Testis (tissue), 3 donors: ENCODE data around the gene CDK16. TPM values are rescaled to one million over a fixed set of nuclear protein-coding genes. Genes with fewer than 3 reads are reported as not detected.

Experiments used
- DNase-seq: peaks from one replicate; pipeline ENCODE4 v3.0.0-alpha.2; 2019
- H3K27ac ChIP-seq, 2 donors: fragments of 200-600 bp; sonication (generic); one replicate each; pipeline ENCODE4 v1.5.1; 2019
- H3K27me3 ChIP-seq: fragments of 200-600 bp; sonication (generic); one replicate; pipeline ENCODE4 v1.5.1; 2019
- H3K36me3 ChIP-seq: fragments of 200-600 bp; sonication (generic); one replicate; pipeline ENCODE4 v1.5.1; 2017; ENCODE audit warnings: low read depth; ENCODE audit errors: missing control alignments
- H3K4me1 ChIP-seq: fragments of 200-600 bp; sonication (generic); one replicate; pipeline ENCODE4 v1.5.1; 2019
- H3K4me3 ChIP-seq, 2 donors: fragments of 200-600 bp; sonication (generic); one replicate each; pipeline ENCODE4 v1.5.1; 2017 to 2019
- H3K9me3 ChIP-seq: fragments of 200-600 bp; sonication (generic); one replicate; pipeline ENCODE4 v1.5.1; 2017
- POLR2A ChIP-seq: fragments of 450-650 bp; IDR thresholded peaks from one replicate; pipeline ENCODE4 v1.6.1; 2017; ENCODE audit warnings: antibody characterized with exemption, mild to moderate bottlenecking, moderate library complexity
- WGBS, 2 donors: methylation state at CpG; one replicate each; pipeline ENCODE4 v1.1.5; 2018; 5-methylcytosine and 5-hydroxymethylcytosine counted together
- intact Hi-C: fragments of 100-400 bp; cut with DNase I; formaldehyde crosslinking; loops from one replicate; pipeline ENCODE4 v1.15.1; 2023; ENCODE audit warnings: low total_unique reads
- polyA plus RNA-seq: library from polyadenylated mRNA; stranded (reverse); fragments of 350-450 nt; fragmentation: Illumina TruSeq; extraction: RNeasy Lipid Tissue Mini Kit (QIAGEN cat#74804); gene quantifications from one replicate; pipeline ENCODE4 v1.2.3, GENCODE V29; 2014; ENCODE audit warnings: low read depth, low replicate concordance; ENCODE audit not compliant: insufficient read depth
- total RNA-seq, 2 donors: library from RNA; depleted of rRNA; stranded (reverse); fragments of >200 nt; gene quantifications; one replicate each; pipeline ENCODE4 v1.2.3, GENCODE V29; 2016
- TF ChIP-seq, protein P1 (sequence below), 3 experiments: fragments of 450-650 bp in 2 of 3; fragments of 200-600 bp in 1 of 3; sonication (generic) in 1 of 3; IDR thresholded peaks; one replicate each; pipeline ENCODE4 v1.5.1; 2016 to 2019; ENCODE audit warnings: antibody characterized with exemption in 3 of 3, mild to moderate bottlenecking in 2 of 3, moderate library complexity in 1 of 3

The CDK16 gene
- total and polyA plus RNA-seq, 3 donors from 2014 or later, result 122 to 245 (median 195) TPM

DNA sequence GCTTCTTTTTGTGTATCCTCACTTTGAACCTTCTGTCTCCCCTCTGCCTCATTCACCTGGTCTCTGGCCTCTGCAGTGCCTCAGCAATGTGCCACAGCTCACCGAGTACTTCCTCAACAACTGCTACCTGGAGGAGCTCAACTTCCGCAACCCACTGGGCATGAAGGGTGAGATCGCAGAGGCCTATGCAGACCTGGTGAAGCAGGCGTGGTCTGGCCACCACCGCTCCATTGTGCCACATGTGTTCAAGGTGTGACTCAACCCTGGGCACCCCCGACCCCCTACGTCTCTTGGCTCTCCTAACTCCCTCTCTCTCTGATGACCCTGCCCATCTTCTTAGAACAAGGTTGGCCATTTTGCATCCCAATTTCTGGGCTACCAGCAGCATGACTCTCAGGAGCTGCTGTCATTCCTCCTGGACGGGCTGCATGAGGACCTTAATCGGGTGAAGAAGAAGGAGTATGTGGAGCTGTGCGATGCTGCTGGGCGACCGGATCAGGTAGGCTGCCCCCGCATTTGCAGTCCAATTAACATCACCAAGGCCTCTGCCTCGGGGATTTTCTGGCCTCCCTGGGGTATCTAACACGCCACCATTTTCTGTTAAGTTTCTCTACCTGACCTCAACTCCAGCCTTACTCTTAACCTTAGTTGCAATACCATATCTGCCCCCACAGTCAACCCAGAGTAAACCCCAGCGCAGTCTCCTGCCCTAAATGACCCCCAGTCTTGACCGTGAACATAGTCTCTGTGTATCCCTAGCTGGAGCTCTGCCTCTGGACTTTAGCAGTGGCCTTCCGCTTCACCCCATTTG, 22.9 kb downstream of the CDK16 start:
- no peaks in the 10 kb centered on the region for H3K27me3 ChIP-seq
- DNase-seq, result no peak
- no peak overlapping the region for H3K27ac ChIP-seq
- no peaks in the 10 kb centered on the region for H3K9me3 ChIP-seq
- H3K36me3 ChIP-seq, result no peaks in the 10 kb centered on the region
- no peaks in the 10 kb centered on the region for H3K4me1 ChIP-seq
- intact Hi-C loops, result no loop called here
- TF ChIP-seq POLR2A, result no peak
- TF ChIP-seq, protein P1, sequence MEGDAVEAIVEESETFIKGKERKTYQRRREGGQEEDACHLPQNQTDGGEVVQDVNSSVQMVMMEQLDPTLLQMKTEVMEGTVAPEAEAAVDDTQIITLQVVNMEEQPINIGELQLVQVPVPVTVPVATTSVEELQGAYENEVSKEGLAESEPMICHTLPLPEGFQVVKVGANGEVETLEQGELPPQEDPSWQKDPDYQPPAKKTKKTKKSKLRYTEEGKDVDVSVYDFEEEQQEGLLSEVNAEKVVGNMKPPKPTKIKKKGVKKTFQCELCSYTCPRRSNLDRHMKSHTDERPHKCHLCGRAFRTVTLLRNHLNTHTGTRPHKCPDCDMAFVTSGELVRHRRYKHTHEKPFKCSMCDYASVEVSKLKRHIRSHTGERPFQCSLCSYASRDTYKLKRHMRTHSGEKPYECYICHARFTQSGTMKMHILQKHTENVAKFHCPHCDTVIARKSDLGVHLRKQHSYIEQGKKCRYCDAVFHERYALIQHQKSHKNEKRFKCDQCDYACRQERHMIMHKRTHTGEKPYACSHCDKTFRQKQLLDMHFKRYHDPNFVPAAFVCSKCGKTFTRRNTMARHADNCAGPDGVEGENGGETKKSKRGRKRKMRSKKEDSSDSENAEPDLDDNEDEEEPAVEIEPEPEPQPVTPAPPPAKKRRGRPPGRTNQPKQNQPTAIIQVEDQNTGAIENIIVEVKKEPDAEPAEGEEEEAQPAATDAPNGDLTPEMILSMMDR (IDR thresholded peaks at IDR 0.05), result no peak
- WGBS, 2 donors, result 96 to 97% methylated on average over 13 to 18 of the region's 18 CpGs
- no peak overlapping the region for H3K4me3 ChIP-seq

DNA sequence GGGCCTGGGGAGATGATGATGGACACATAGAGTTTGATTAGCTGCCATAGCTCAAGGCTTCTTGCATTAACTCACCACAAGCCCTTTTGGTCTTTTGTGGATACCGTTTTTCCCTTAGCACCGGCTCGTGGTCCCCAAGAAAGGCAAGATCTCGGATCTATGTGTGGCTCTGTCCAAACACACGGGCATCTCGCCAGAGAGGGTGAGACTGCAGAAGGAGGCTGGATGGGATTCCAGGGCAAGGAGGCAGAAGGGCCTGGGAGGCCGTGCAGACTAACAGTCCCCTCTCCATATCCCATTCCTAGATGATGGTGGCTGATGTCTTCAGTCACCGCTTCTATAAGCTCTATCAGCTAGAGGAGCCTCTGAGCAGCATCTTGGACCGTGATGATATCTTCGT, 23.8 kb downstream of the CDK16 start:
- WGBS, 2 donors, result 93% methylated on average over 10 of the region's 10 CpGs; no CpG with 5 or more reads in 1 of the 2 donors
- Histone ChIP-seq H3K4me1 (no peaks in the 10 kb centered on the region), H3K4me3 (no peak overlapping the region), H3K27me3 (no peaks in the 10 kb centered on the region), H3K27ac (no peak overlapping the region), H3K36me3 (no peaks in the 10 kb centered on the region), H3K9me3 (no peaks in the 10 kb centered on the region)
- TF ChIP-seq, protein P1 (IDR thresholded peaks at IDR 0.05), result no peak
- no peak for TF ChIP-seq POLR2A
- no peak for DNase-seq
- intact Hi-C loops, result no loop called here

- Histone ChIP-seq H3K27ac (no peak overlapping the region), H3K4me1 (no peaks in the 10 kb centered on the region), H3K9me3 (no peaks in the 10 kb centered on the region), H3K27me3 (no peaks in the 10 kb centered on the region), H3K4me3 (no peak overlapping the region), H3K36me3 (no peaks in the 10 kb centered on the region)
- TF ChIP-seq POLR2A, result no peak
- TF ChIP-seq, protein P1 (IDR thresholded peaks at IDR 0.05), result no peak
- intact Hi-C loops, result no loop called here
- DNase-seq, result no peak
- 83 to 94% methylated on average over 12 to 14 of the region's 14 CpGs for WGBS, 2 donors
Measured at GRCh38 chrX:47243351-47243750, 24.9 kb downstream of the CDK16 start.

GRCh38 chrX:47244676-47245075, 26.2 kb downstream of the CDK16 start:
- DNase-seq, result no peak
- H3K4me1 ChIP-seq, result no peaks in the 10 kb centered on the region
- no peak overlapping the region for H3K4me3 ChIP-seq
- TF ChIP-seq, protein P1 (IDR thresholded peaks at IDR 0.05), result no peak
- TF ChIP-seq POLR2A, result no peak
- no peaks in the 10 kb centered on the region for H3K9me3 ChIP-seq
- 90 to 94% methylated on average over 4 to 14 of the region's 16 CpGs for WGBS, 2 donors
- no peaks in the 10 kb centered on the region for H3K36me3 ChIP-seq
- no peak overlapping the region for H3K27ac ChIP-seq
- H3K27me3 ChIP-seq, result no peaks in the 10 kb centered on the region
- intact Hi-C loops, result no loop called here

DNA sequence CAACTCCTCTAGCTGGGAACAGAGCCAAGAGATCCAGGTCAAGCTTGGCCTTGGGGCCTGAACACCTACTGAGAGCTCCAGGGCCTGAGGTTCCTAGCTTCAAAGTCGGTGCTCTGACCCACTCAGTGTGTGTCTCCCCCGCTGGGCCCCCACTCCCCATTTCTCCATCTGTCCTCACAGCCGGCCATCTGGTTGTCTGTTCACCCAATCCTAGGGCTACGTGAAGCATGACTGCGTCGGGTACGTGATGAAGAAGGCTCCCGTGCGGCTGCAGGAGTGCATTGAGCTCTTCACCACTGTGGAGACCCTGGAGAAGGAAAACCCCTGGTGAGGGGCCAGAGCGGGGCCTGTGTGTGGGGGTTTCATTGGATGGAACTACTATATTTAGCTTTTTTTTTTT, 26.7 kb downstream of the CDK16 start:
- WGBS, 2 donors, result 92% methylated on average over 10 of the region's 10 CpGs
- intact Hi-C loops, result no loop called here
- DNase-seq, result no peak
- no peaks in the 10 kb centered on the region for H3K36me3 ChIP-seq
- H3K4me1 ChIP-seq, result no peaks in the 10 kb centered on the region
- no peaks in the 10 kb centered on the region for H3K9me3 ChIP-seq
- no peaks in the 10 kb centered on the region for H3K27me3 ChIP-seq
- H3K4me3 ChIP-seq, result no peak overlapping the region
- H3K27ac ChIP-seq, result no peak overlapping the region
- no peak for TF ChIP-seq POLR2A
- TF ChIP-seq, protein P1 (IDR thresholded peaks at IDR 0.05), result no peak
